Glutamatergic neuron (in vitro differentiated cells): ENCODE results near the gene RPLP2. TPM values are rescaled to one million over a fixed set of nuclear protein-coding genes. Genes with fewer than 3 reads are reported as not detected.

Experiments
- DNase-seq: peaks from one replicate; pipeline ENCODE4 v3.0.0; 2022
- H3K27ac Mint-ChIP-seq: one replicate; pipeline ENCODE4 v1.8.0; 2020; ENCODE audit warnings: mild to moderate bottlenecking, mixed read lengths, inconsistent platforms; ENCODE audit not compliant: unreplicated experiment
- H3K27me3 Mint-ChIP-seq: one replicate; pipeline ENCODE4 v1.8.0; 2020; ENCODE audit warnings: mild to moderate bottlenecking, moderate library complexity, mixed read lengths, inconsistent platforms; ENCODE audit not compliant: unreplicated experiment
- H3K36me3 Mint-ChIP-seq: one replicate; pipeline ENCODE4 v1.8.0; 2020; ENCODE audit warnings: mild to moderate bottlenecking, mixed read lengths, inconsistent platforms; ENCODE audit not compliant: unreplicated experiment
- H3K4me1 Mint-ChIP-seq: one replicate; pipeline ENCODE4 v1.8.0; 2020; ENCODE audit warnings: mild to moderate bottlenecking, low read depth, mixed read lengths, inconsistent platforms; ENCODE audit not compliant: unreplicated experiment
- H3K4me3 Mint-ChIP-seq: one replicate; pipeline ENCODE4 v1.8.0; 2020; ENCODE audit warnings: mild to moderate bottlenecking, mixed read lengths, inconsistent platforms; ENCODE audit not compliant: unreplicated experiment
- H3K9me3 Mint-ChIP-seq: one replicate; pipeline ENCODE4 v1.8.0; 2020; ENCODE audit warnings: mild to moderate bottlenecking, moderate library complexity, mixed read lengths, inconsistent platforms; ENCODE audit not compliant: unreplicated experiment
- total RNA-seq: library from RNA; stranded (reverse); fragmentation: NEBNext Ultra II Directional; extraction: Animal tissue kit (Norgen Biotek cat#: 25700); gene quantifications from one replicate; pipeline ENCODE4 v1.2.1, GENCODE V29; 2021; ENCODE audit not compliant: unreplicated experiment
- TF ChIP-seq, protein P1 (sequence below): fragments of 200-600 bp; sonication (generic); IDR thresholded peaks from one replicate; pipeline ENCODE4 v1.5.0; 2021; ENCODE audit not compliant: partially characterized antibody, unreplicated experiment

Gene RPLP2
- total RNA-seq, 1 donor from 2014 or later, result 997 TPM

GRCh38 chr11:859394-860131, 49.8 kb downstream of the RPLP2 start:
- TF ChIP-seq, protein P1, sequence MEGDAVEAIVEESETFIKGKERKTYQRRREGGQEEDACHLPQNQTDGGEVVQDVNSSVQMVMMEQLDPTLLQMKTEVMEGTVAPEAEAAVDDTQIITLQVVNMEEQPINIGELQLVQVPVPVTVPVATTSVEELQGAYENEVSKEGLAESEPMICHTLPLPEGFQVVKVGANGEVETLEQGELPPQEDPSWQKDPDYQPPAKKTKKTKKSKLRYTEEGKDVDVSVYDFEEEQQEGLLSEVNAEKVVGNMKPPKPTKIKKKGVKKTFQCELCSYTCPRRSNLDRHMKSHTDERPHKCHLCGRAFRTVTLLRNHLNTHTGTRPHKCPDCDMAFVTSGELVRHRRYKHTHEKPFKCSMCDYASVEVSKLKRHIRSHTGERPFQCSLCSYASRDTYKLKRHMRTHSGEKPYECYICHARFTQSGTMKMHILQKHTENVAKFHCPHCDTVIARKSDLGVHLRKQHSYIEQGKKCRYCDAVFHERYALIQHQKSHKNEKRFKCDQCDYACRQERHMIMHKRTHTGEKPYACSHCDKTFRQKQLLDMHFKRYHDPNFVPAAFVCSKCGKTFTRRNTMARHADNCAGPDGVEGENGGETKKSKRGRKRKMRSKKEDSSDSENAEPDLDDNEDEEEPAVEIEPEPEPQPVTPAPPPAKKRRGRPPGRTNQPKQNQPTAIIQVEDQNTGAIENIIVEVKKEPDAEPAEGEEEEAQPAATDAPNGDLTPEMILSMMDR, result no peak
- no peak for DNase-seq
- Mint-ChIP-seq H3K36me3 (no peaks in the 10 kb centered on the region), H3K4me1 (peaks cover 26% of the 10 kb centered on the region), H3K4me3 (no peak overlapping the region), H3K27me3 (peaks cover 22% of the 10 kb centered on the region), H3K9me3 (peaks cover 15% of the 10 kb centered on the region), H3K27ac (peak overlapping the region; percentile 66)

- TF ChIP-seq, protein P1, result no peak
- no peak for DNase-seq
- no peak overlapping the region for H3K27ac Mint-ChIP-seq
- peaks cover 26% of the 10 kb centered on the region for H3K4me1 Mint-ChIP-seq
- no peaks in the 10 kb centered on the region for H3K36me3 Mint-ChIP-seq
- H3K27me3 Mint-ChIP-seq, result peaks cover 23% of the 10 kb centered on the region
- peaks cover 14% of the 10 kb centered on the region for H3K9me3 Mint-ChIP-seq
- no peak overlapping the region for H3K4me3 Mint-ChIP-seq
Observed at GRCh38 chr11:860234-861104, 50.7 kb downstream of the RPLP2 start.

- Mint-ChIP-seq H3K9me3 (peaks cover 13% of the 10 kb centered on the region), H3K27me3 (peaks cover 23% of the 10 kb centered on the region), H3K4me3 (no peak overlapping the region), H3K4me1 (peaks cover 26% of the 10 kb centered on the region), H3K27ac (peak overlapping the region; percentile 62), H3K36me3 (no peaks in the 10 kb centered on the region)
- TF ChIP-seq, protein P1, result no peak
- DNase-seq, result no peak
Observed at GRCh38 chr11:861105-861479, 51.3 kb downstream of the RPLP2 start.

DNA sequence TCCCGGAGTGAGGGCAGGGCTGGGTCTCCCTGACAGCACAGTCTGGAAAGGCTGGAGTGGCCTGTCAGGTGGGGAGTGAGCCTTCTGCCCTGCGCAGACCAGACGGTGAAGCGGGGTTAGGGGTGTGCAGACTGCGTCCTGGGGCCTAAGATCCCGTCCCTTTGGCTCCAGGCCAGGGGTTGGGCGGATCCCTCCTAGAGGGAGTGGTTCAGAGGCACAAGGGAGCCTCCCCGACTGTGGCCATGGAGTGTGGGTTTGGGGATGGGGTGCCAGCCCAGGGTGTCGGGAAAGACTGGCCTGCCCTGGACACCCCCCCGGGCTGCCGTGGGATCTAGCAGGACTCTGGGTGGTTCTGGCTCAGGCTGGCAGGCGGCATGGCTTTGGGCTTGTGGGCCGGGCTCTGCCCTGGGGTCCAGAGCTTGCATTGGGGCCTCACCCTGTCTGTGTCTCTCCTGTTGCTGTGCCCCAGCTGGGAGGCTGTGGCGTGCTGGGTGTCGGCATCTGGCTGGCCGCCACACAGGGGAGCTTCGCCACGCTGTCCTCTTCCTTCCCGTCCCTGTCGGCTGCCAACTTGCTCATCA, 52.4 kb downstream of the RPLP2 start:
- peak overlapping the region; percentile 67 for H3K4me3 Mint-ChIP-seq
- H3K36me3 Mint-ChIP-seq, result no peaks in the 10 kb centered on the region
- TF ChIP-seq, protein P1, result no peak
- peaks cover 18% of the 10 kb centered on the region for H3K4me1 Mint-ChIP-seq
- H3K27ac Mint-ChIP-seq, result peak overlapping the region; percentile 62
- peaks cover 15% of the 10 kb centered on the region for H3K27me3 Mint-ChIP-seq
- peaks cover 7% of the 10 kb centered on the region for H3K9me3 Mint-ChIP-seq
- DNase-seq, result peak; percentile 68

Other genes with a start within 250 kb of the RPLP2 start
- 2.3 TPM for gene LMNTD2, start 249.2 kb upstream of the RPLP2 start, total RNA-seq
- gene RASSF7, start 249.0 kb upstream of the RPLP2 start, total RNA-seq, result 9.4 TPM
- 41.6 TPM for gene PHRF1, start 233.5 kb upstream of the RPLP2 start, total RNA-seq
- gene IRF7, start 194.0 kb upstream of the RPLP2 start, total RNA-seq, result 17.7 TPM
- not detected for gene CDHR5, start 185.0 kb upstream of the RPLP2 start, total RNA-seq
- gene SCT, start 182.8 kb upstream of the RPLP2 start, total RNA-seq, result not detected
- gene DRD4, start 172.7 kb upstream of the RPLP2 start, total RNA-seq, result 2.9 TPM
- 51.5 TPM for gene DEAF1, start 114.7 kb upstream of the RPLP2 start, total RNA-seq
- 29.7 TPM for gene TMEM80, start 114.2 kb upstream of the RPLP2 start, total RNA-seq
- 12.7 TPM for gene EPS8L2, start 103.7 kb upstream of the RPLP2 start, total RNA-seq
- 182 TPM for gene TALDO1, start 62.5 kb upstream of the RPLP2 start, total RNA-seq
- 67.5 TPM for gene GATD1, start 32.5 kb upstream of the RPLP2 start, total RNA-seq
- gene CEND1, start 19.9 kb upstream of the RPLP2 start, total RNA-seq, result 58.7 TPM
- gene SLC25A22, start 11.7 kb upstream of the RPLP2 start, total RNA-seq, result 93.9 TPM
- 37.0 TPM for gene PIDD1, start 4.7 kb upstream of the RPLP2 start, total RNA-seq
- gene PNPLA2, start 8.9 kb downstream of the RPLP2 start, total RNA-seq, result 32.3 TPM
- gene CRACR2B, start 18.0 kb downstream of the RPLP2 start, total RNA-seq, result 19.7 TPM
- gene CD151, start 23.0 kb downstream of the RPLP2 start, total RNA-seq, result 346 TPM
- gene POLR2L, start 32.6 kb downstream of the RPLP2 start, total RNA-seq, result 106 TPM
- 82.5 TPM for gene TSPAN4, start 32.9 kb downstream of the RPLP2 start, total RNA-seq
- gene CHID1, start 100.8 kb downstream of the RPLP2 start, total RNA-seq, result 56.1 TPM
- 228 TPM for gene AP2A2, start 115.9 kb downstream of the RPLP2 start, total RNA-seq
- not detected for gene MUC6, start 226.8 kb downstream of the RPLP2 start, total RNA-seq